Upper lobe of right lung (tissue), 1 donor: Measurements from ENCODE around the gene TAL1. TPM values are rescaled to one million over a fixed set of nuclear protein-coding genes. Genes with fewer than 3 reads are reported as not detected.

Experiments
- ATAC-seq: fragments of 200-7000 bp; cut with Tn5 transposase; one replicate; pipeline ENCODE4 v1.9.1; 2020; ENCODE audit warnings: mild to moderate bottlenecking, moderate library complexity
- DNase-seq: peaks from one replicate; pipeline ENCODE4 v3.0.0-alpha.2; 2020
- H3K27ac ChIP-seq: fragments of 200-600 bp; one replicate; pipeline ENCODE4 v1.8.0; 2022
- H3K27me3 ChIP-seq: fragments of 200-600 bp; one replicate; pipeline ENCODE4 v1.8.0; 2022; ENCODE audit warnings: mild to moderate bottlenecking
- H3K36me3 ChIP-seq: fragments of 200-600 bp; one replicate; pipeline ENCODE4 v1.8.0; 2022
- H3K4me1 ChIP-seq: fragments of 200-600 bp; one replicate; pipeline ENCODE4 v1.8.0; 2022
- H3K4me3 ChIP-seq: fragments of 200-600 bp; one replicate; pipeline ENCODE4 v1.8.0; 2022; ENCODE audit warnings: mild to moderate bottlenecking
- H3K9me3 ChIP-seq: fragments of 200-600 bp; one replicate; pipeline ENCODE4 v1.8.0; 2022
- intact Hi-C: fragments of 100-400 bp; cut with DNase I; formaldehyde crosslinking; loops from one replicate; pipeline ENCODE4 v1.11.0; 2022
- total RNA-seq: library from RNA; stranded (reverse); fragmentation: NEBNext Ultra II Directional; extraction: Animal tissue kit (Norgen Biotek cat#: 25700); gene quantifications from one replicate; pipeline ENCODE4 v1.2.1, GENCODE V29; 2021
- TF ChIP-seq, protein P1 (sequence below): fragments of 200-600 bp; IDR thresholded peaks from one replicate; pipeline ENCODE4 v1.8.0; 2022; ENCODE audit warnings: antibody characterized with exemption
- donor health status: DM: no; HTN: yes; CAD: no; lungs with severe emphysema.

TAL1 gene
- total RNA-seq, 1 donor from 2014 or later = 18.3 TPM

DNA sequence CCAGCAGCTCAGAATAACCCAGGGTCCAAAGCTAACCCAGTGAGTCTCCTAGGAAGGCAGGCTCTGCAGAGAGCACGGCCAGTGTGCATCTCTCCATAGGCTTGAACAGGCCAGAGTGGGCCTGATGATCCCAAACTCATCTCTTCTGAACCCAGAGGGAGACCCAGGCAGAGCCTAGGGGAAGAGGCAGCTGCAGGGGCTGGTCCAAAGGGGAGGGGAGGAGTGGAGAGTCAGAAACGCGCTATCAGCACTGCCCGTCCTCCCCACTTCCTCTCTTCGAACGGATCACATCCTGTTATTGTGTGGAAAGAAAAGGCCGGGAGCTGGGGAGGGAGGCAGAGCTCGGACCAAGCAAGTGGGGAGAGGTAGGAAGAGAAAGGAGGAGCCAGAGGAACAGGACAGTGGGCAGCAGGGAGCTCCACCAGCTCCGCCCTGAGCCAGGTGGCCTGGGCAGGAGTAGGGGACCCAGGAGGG is 20.2 kb downstream of the TAL1 start:
- no peak overlapping the region for H3K4me3 ChIP-seq
- H3K27me3 ChIP-seq = no peaks in the 10 kb centered on the region
- peaks cover 9% of the 10 kb centered on the region for H3K4me1 ChIP-seq
- H3K9me3 ChIP-seq = no peaks in the 10 kb centered on the region
- H3K27ac ChIP-seq = peak overlapping the region; percentile 66
- no peaks in the 10 kb centered on the region for H3K36me3 ChIP-seq
- DNase-seq (no peak), ATAC-seq (peak; percentile 76)
- intact Hi-C loops = no loop called here
- TF ChIP-seq, protein P1, sequence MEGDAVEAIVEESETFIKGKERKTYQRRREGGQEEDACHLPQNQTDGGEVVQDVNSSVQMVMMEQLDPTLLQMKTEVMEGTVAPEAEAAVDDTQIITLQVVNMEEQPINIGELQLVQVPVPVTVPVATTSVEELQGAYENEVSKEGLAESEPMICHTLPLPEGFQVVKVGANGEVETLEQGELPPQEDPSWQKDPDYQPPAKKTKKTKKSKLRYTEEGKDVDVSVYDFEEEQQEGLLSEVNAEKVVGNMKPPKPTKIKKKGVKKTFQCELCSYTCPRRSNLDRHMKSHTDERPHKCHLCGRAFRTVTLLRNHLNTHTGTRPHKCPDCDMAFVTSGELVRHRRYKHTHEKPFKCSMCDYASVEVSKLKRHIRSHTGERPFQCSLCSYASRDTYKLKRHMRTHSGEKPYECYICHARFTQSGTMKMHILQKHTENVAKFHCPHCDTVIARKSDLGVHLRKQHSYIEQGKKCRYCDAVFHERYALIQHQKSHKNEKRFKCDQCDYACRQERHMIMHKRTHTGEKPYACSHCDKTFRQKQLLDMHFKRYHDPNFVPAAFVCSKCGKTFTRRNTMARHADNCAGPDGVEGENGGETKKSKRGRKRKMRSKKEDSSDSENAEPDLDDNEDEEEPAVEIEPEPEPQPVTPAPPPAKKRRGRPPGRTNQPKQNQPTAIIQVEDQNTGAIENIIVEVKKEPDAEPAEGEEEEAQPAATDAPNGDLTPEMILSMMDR = no peak

DNA sequence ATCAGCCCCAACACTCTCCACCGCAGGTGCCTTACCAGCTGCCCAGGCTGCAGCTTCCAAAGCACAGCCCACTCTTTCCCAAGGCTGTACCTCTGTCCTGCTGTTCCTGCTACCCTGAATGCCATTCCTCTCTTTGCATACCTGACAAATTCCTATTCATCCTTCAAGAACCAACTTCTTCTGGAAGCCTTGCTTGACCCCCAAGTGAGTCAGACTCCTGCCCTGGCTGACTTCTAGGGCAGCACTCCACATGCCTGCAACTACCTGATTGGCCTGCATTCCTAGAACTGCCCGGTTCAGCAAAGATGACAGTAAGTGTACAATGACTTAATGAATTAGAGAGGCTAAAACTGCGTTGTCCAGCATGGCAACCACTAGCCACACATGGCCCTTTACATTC is 21.4 kb downstream of the TAL1 start:
- H3K36me3 ChIP-seq = no peaks in the 10 kb centered on the region
- ATAC-seq (no peak), DNase-seq (no peak)
- intact Hi-C loops = no loop called here
- H3K4me3 ChIP-seq = no peak overlapping the region
- TF ChIP-seq, protein P1 = no peak
- H3K27ac ChIP-seq = no peak overlapping the region
- no peaks in the 10 kb centered on the region for H3K27me3 ChIP-seq
- H3K9me3 ChIP-seq = no peaks in the 10 kb centered on the region
- H3K4me1 ChIP-seq = peaks cover 9% of the 10 kb centered on the region

DNA sequence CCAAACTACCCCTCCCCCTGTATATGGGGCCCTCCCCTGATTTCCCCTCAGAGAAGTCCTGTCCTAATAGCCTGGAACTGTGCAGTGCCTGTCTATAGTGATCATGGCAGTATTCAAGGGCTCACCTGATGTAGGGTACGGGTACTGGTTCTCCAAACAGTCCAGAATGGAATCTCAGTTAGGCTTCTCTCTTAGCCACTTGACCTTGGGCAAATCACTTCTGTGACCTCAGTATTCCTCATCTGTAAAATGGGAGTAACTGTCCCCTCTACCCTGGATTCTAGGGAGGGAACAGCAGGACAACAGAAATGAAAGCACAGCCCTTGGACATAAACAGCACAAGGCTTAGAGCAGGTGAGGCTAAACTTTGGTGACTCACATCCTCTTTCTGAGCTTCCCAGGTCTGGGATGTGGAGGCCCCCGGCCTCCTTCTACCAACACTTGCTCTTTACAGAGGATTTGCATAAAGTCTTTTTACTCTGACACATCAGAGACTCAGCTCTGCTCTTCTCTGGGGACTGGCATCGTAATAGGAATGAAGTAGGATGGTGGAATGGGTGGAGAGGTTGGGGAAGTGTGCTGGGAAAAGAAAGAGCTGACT is 22.2 kb downstream of the TAL1 start:
- Histone ChIP-seq H3K27me3 (no peaks in the 10 kb centered on the region), H3K4me1 (peaks cover 9% of the 10 kb centered on the region), H3K4me3 (no peak overlapping the region), H3K27ac (no peak overlapping the region), H3K9me3 (no peaks in the 10 kb centered on the region), H3K36me3 (no peaks in the 10 kb centered on the region)
- intact Hi-C loops = no loop called here
- ATAC-seq (no peak), DNase-seq (no peak)
- TF ChIP-seq, protein P1 = no peak

DNA sequence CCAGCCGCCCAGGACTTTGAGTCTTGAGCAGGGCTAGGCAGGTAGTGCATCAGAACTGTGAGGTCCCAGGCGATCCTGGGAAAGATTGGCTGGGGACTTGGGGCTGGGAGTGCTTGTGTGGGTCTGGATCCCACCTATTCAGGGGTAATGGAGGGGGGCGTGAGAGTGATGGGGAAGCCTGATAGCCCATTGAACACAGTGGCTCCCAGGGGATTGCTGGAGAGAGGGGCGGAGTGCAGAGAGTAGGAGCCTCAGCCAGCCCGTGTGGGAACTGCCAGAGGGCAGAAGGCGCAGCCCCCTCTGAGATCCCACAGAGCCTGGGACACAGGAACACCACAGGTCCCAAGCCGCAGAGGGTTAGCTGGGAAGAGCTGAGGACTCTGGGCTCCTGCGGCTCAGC is 22.9 kb downstream of the TAL1 start:
- intact Hi-C loops = no loop called here
- DNase-seq (no peak), ATAC-seq (no peak)
- Histone ChIP-seq H3K36me3 (no peaks in the 10 kb centered on the region), H3K27me3 (no peaks in the 10 kb centered on the region), H3K4me3 (no peak overlapping the region), H3K9me3 (no peaks in the 10 kb centered on the region), H3K27ac (no peak overlapping the region), H3K4me1 (peaks cover 9% of the 10 kb centered on the region)
- TF ChIP-seq, protein P1 = no peak

DNA sequence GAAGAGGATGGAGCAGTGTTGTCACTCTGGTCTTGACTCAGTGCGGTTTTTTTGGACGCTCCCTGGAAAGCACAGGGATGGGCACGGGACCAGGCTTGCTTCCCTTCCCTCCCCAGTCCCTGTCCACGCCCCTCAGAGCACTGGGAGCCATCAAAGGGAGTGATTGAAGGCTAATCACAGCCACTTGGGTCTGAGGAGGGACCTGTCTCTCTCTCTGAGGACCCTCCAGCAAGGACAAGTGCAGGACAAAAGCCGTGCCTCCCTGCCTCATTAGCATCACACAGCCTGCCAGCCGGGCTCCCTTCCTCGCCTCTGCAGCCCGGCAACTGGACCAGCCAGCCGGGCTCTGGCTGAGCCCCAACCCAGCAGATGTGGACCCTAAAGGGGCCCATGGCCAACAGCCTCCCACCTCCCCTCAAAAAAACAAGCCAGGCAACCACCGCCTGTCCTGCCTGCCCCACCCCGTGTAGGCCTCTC is 23.6 kb downstream of the TAL1 start:
- TF ChIP-seq, protein P1 = no peak
- H3K4me1 ChIP-seq = peaks cover 9% of the 10 kb centered on the region
- ATAC-seq = no peak

More for the DNA sequence above, 23.6 kb downstream of the TAL1 start:
- Histone ChIP-seq H3K27ac (no peak overlapping the region), H3K27me3 (no peaks in the 10 kb centered on the region), H3K36me3 (no peaks in the 10 kb centered on the region), H3K9me3 (no peaks in the 10 kb centered on the region), H3K4me3 (no peak overlapping the region)
- intact Hi-C loops = no loop called here
- peak; percentile 52 for DNase-seq
